Measurements from ENCODE around the gene MAP2K4.

Gene MAP2K4

DNA sequence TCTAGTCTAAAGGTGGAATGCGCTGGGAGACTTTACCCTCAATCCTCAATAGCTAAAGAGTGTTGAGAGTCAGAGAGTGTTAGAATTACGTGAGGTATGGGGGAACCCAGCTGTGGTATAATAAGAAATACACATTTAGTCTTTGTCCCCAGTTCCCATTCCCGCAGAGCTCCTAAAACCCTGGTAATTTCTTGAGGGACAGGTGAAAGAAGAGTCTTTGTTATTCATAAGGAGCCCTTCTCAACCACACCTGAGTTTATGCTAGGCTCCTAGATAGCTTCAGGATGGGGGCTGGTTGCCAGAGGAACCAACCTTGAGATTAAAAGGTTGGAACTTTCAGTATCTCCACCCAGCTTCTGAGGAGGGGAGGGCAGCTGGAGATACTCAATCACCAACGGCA lies 29.2 kb upstream of the MAP2K4 start:
- no peak overlapping the region for H2BK15ac ChIP-seq (ENCODE audit: low read length)
- no peak overlapping the region for H2AFZ ChIP-seq (ENCODE audit: low read length)
- no peaks in the 10 kb centered on the region for H3K79me1 ChIP-seq (ENCODE audit: low read depth, low read length)
- H3K36me3 ChIP-seq (replicated peaks in 1 of 2; ENCODE audit: control insufficient read depth in 2 of 2, insufficient read depth in 2 of 2, low read length in 2 of 2), result peaks cover 6 to 42% of the 10 kb centered on the region in 2 donors
- DNase-seq (ENCODE audit: low spot score), result no peak
- H4K8ac ChIP-seq (ENCODE audit: low read depth, low read length), result no peak overlapping the region
- no peak overlapping the region for H3K4me2 ChIP-seq (ENCODE audit: insufficient read depth, low read length, poor library complexity, severe bottlenecking)
- H3K4me1 ChIP-seq (ENCODE audit: control insufficient read depth in 2 of 2, insufficient read depth in 1 of 2, low read depth in 1 of 2, low read length in 2 of 2), result no peaks in the 10 kb centered on the region
- H2BK5ac ChIP-seq (ENCODE audit: low read length), result no peak overlapping the region
- no peak overlapping the region for H2BK120ac ChIP-seq (ENCODE audit: low read depth, low read length)
- no peak overlapping the region for H3K18ac ChIP-seq (ENCODE audit: low read length)
- no peak overlapping the region for H3K27ac ChIP-seq (replicated peaks; ENCODE audit: low read length)
- no peak overlapping the region for H2AK5ac ChIP-seq (ENCODE audit: low read depth, low read length)
- no peak overlapping the region for H3K14ac ChIP-seq (ENCODE audit: low read length)
- no peak overlapping the region for H2BK12ac ChIP-seq (ENCODE audit: low read length)
- no peak overlapping the region for H3K9ac ChIP-seq (ENCODE audit: low read depth, low read length, poor library complexity)
- no peak overlapping the region for H3K4ac ChIP-seq (ENCODE audit: low read length)
- WGBS, 2 donors (ENCODE audit: extremely low coverage in 2 of 2, insufficient read length in 2 of 2, insufficient replicate concordance in 1 of 2), result no CpG with 5 or more reads among the region's 4 CpGs
- no peak overlapping the region for H3K23ac ChIP-seq (ENCODE audit: low read depth, low read length, poor library complexity)
- H3K27me3 ChIP-seq (ENCODE audit: control insufficient read depth in 3 of 3, insufficient read depth in 3 of 3, low read depth in 1 of 3, low read length in 3 of 3), result no peaks in the 10 kb centered on the region
- no peak overlapping the region for H4K91ac ChIP-seq (ENCODE audit: low read depth, low read length, poor library complexity)
- peaks cover 0 to 3% of the 10 kb centered on the region in 2 donors for H3K9me3 ChIP-seq (replicated peaks in 1 of 2; ENCODE audit: control insufficient read depth in 2 of 2, insufficient read depth in 1 of 2, low read depth in 1 of 2, low read length in 2 of 2)
- no peak overlapping the region for H3K4me3 ChIP-seq (ENCODE audit: low read length in 2 of 2)

DNA sequence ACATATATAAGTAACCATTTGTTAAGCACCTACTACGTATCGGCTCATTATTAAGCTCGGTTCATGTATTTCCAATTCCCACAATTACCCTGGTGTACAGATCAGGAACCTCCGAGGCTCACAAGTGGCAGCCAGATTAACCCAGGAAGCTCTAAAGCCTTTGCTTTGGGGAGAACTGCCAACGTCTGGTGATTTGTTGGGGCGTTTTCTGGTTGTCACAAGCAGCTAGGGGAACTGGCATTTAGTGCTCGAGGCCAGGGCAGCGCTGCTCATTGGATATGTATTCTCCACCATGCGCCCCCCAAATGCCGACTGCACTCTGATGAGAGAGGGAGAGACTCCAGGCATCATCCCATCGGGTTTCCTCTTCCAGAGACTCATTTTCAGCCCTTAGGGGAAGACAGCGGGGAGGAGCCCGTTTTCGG lies 23.9 kb upstream of the MAP2K4 start:
- no peak overlapping the region for H3K4ac ChIP-seq (ENCODE audit: low read length)

DNA sequence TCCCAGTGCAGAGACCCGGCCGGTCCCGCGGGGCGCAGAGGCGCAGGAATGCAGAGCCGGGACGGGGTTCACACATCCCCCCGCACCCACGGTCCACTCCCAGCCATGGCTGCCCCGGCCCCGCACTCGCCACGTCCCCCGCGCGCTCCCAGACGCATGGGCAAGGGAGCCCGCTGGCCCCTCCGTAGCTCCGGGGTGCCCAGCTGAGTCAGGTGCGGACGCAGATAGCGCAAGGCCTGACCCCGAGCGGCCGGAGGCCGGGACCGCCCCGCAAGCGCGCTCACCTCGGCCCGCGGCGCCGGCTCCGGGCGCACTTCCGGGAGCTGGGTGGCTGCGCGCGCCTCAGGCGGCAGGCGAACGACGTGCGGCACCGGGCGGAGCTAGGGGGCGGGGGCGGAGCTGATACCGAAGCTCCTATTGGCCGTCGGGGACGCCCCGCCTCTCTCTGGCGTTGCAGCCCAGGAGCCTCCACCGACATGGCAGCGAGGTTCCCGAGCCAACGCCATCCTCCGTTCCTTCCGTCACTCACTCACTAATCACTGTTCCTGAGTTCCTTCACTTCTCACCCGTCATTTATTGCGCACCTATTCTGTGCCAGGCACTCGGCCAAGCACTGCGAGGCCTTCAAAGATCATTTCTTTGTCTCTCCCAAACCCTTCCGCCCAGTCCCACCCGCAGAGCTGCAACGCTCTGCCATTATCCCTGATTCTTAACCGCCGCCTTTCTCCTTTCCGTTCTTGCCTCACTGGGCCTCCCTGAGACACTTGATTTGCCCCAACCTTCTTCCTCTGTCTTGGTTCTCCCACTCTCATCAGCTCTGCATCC lies 23.3 kb upstream of the MAP2K4 start, which contains the start of gene ZNF18:
Gene ZNF18, minus strand, starts transcription at position 329 of the 825 bp plus-strand sequence. CDS start 4,646 bp downstream, outside the sequence.
- Histone ChIP-seq H3K18ac (ENCODE audit: low read length) (peak within 1 kb of the TSS; percentile 99), H2BK5ac (ENCODE audit: low read length) (peak within 1 kb of the TSS; percentile 77), H2AK5ac (ENCODE audit: low read depth, low read length) (peak within 1 kb of the TSS; percentile 47), H3K4me3 (ENCODE audit: low read length in 2 of 2) (peak within 1 kb of the TSS; percentile 82 to 95), H3K9me3 (replicated peaks in 1 of 2; ENCODE audit: control insufficient read depth in 2 of 2, insufficient read depth in 1 of 2, low read depth in 1 of 2, low read length in 2 of 2) (no peaks in the 10 kb centered on the region), H3K14ac (ENCODE audit: low read length) (peak within 1 kb of the TSS; percentile 90), H3K9ac (ENCODE audit: low read depth, low read length, poor library complexity) (peak within 1 kb of the TSS; percentile 93), H2AFZ (ENCODE audit: low read length) (peak within 1 kb of the TSS; percentile 97), H3K4ac (ENCODE audit: low read length) (peak within 1 kb of the TSS; percentile 67), H2BK120ac (ENCODE audit: low read depth, low read length) (peak within 1 kb of the TSS; percentile 95), H3K23ac (ENCODE audit: low read depth, low read length, poor library complexity) (peak within 1 kb of the TSS; percentile 99), H3K4me1 (ENCODE audit: control insufficient read depth in 2 of 2, insufficient read depth in 1 of 2, low read depth in 1 of 2, low read length in 2 of 2) (peaks cover 0 to 5% of the 10 kb centered on the region in 2 donors), H4K91ac (ENCODE audit: low read depth, low read length, poor library complexity) (no peak within 1 kb of the TSS), H4K8ac (ENCODE audit: low read depth, low read length) (peak within 1 kb of the TSS; percentile 97), H3K4me2 (ENCODE audit: insufficient read depth, low read length, poor library complexity, severe bottlenecking) (peak within 1 kb of the TSS; percentile 93), H2BK15ac (ENCODE audit: low read length) (peak within 1 kb of the TSS; percentile 38), H3K27me3 (ENCODE audit: control insufficient read depth in 3 of 3, insufficient read depth in 3 of 3, low read depth in 1 of 3, low read length in 3 of 3) (no peaks in the 10 kb centered on the region), H3K36me3 (replicated peaks in 1 of 2; ENCODE audit: control insufficient read depth in 2 of 2, insufficient read depth in 2 of 2, low read length in 2 of 2) (peaks cover 2 to 5% of the 10 kb centered on the region in 2 donors), H2BK12ac (ENCODE audit: low read length) (no peak within 1 kb of the TSS), H3K79me1 (ENCODE audit: low read depth, low read length) (no peaks in the 10 kb centered on the region), H3K27ac (replicated peaks; ENCODE audit: low read length) (peak within 1 kb of the TSS; percentile 80)
- no CpG with 5 or more reads among the region's 74 CpGs for WGBS, 2 donors (ENCODE audit: extremely low coverage in 2 of 2, insufficient read length in 2 of 2, insufficient replicate concordance in 1 of 2)
- DNase-seq (ENCODE audit: low spot score), result peak; percentile 93

More for the DNA sequence above, 23.9 kb upstream of the MAP2K4 start:
- H2AK5ac ChIP-seq (ENCODE audit: low read depth, low read length), result no peak overlapping the region
- H2BK5ac ChIP-seq (ENCODE audit: low read length), result peak overlapping the region; percentile 77
- peak overlapping the region; percentile 7 for H3K9ac ChIP-seq (ENCODE audit: low read depth, low read length, poor library complexity)
- peak overlapping the region; percentile 48 for H3K27ac ChIP-seq (replicated peaks; ENCODE audit: low read length)
- no peak overlapping the region for H3K23ac ChIP-seq (ENCODE audit: low read depth, low read length, poor library complexity)
- no peak overlapping the region for H4K91ac ChIP-seq (ENCODE audit: low read depth, low read length, poor library complexity)
- H3K14ac ChIP-seq (ENCODE audit: low read length), result no peak overlapping the region
- H4K8ac ChIP-seq (ENCODE audit: low read depth, low read length), result no peak overlapping the region
- H2AFZ ChIP-seq (ENCODE audit: low read length), result peak overlapping the region; percentile 97
- no peaks in the 10 kb centered on the region for H3K9me3 ChIP-seq (replicated peaks in 1 of 2; ENCODE audit: control insufficient read depth in 2 of 2, insufficient read depth in 1 of 2, low read depth in 1 of 2, low read length in 2 of 2)
- H2BK120ac ChIP-seq (ENCODE audit: low read depth, low read length), result no peak overlapping the region
- WGBS, 2 donors (ENCODE audit: extremely low coverage in 2 of 2, insufficient read length in 2 of 2, insufficient replicate concordance in 1 of 2), result no CpG with 5 or more reads among the region's 14 CpGs
- H3K18ac ChIP-seq (ENCODE audit: low read length), result no peak overlapping the region
- H3K4me1 ChIP-seq (ENCODE audit: control insufficient read depth in 2 of 2, insufficient read depth in 1 of 2, low read depth in 1 of 2, low read length in 2 of 2), result peaks cover 0 to 5% of the 10 kb centered on the region in 2 donors
- H3K4me3 ChIP-seq (ENCODE audit: low read length in 2 of 2), result peak overlapping the region; percentile 82 to 95
- H3K79me1 ChIP-seq (ENCODE audit: low read depth, low read length), result no peaks in the 10 kb centered on the region
- H3K4me2 ChIP-seq (ENCODE audit: insufficient read depth, low read length, poor library complexity, severe bottlenecking), result peak overlapping the region; percentile 93
- no peaks in the 10 kb centered on the region for H3K27me3 ChIP-seq (ENCODE audit: control insufficient read depth in 3 of 3, insufficient read depth in 3 of 3, low read depth in 1 of 3, low read length in 3 of 3)
- no peak for DNase-seq (ENCODE audit: low spot score)
- H2BK15ac ChIP-seq (ENCODE audit: low read length), result no peak overlapping the region
- no peak overlapping the region for H2BK12ac ChIP-seq (ENCODE audit: low read length)
- peaks cover 4 to 12% of the 10 kb centered on the region in 2 donors for H3K36me3 ChIP-seq (replicated peaks in 1 of 2; ENCODE audit: control insufficient read depth in 2 of 2, insufficient read depth in 2 of 2, low read length in 2 of 2)

DNA sequence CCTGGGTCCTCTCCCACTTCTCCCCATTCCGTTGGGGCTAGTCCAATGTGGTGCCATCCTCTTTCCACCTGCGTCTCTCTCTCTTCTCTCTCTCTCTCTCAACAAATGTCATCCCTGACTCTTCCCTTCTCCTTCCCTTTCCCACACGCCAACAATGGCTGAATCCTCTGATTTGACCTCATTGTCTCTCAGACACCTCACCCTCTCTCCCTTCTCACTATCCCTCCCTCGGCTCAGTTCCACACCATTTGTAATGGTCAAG lies 22.8 kb upstream of the MAP2K4 start:
- H3K18ac ChIP-seq (ENCODE audit: low read length), result peak overlapping the region; percentile 99
- H4K8ac ChIP-seq (ENCODE audit: low read depth, low read length), result peak overlapping the region; percentile 97
- H3K4ac ChIP-seq (ENCODE audit: low read length), result peak overlapping the region; percentile 67
- H2BK5ac ChIP-seq (ENCODE audit: low read length), result peak overlapping the region; percentile 16
- no peak overlapping the region for H4K91ac ChIP-seq (ENCODE audit: low read depth, low read length, poor library complexity)
- H2AFZ ChIP-seq (ENCODE audit: low read length), result peak overlapping the region; percentile 97
- no peaks in the 10 kb centered on the region for H3K79me1 ChIP-seq (ENCODE audit: low read depth, low read length)
- H3K27me3 ChIP-seq (ENCODE audit: control insufficient read depth in 3 of 3, insufficient read depth in 3 of 3, low read depth in 1 of 3, low read length in 3 of 3), result no peaks in the 10 kb centered on the region
- H3K9me3 ChIP-seq (replicated peaks in 1 of 2; ENCODE audit: control insufficient read depth in 2 of 2, insufficient read depth in 1 of 2, low read depth in 1 of 2, low read length in 2 of 2), result no peaks in the 10 kb centered on the region
- H3K4me3 ChIP-seq (ENCODE audit: low read length in 2 of 2), result peak overlapping the region; percentile 81 to 82
- H3K4me2 ChIP-seq (ENCODE audit: insufficient read depth, low read length, poor library complexity, severe bottlenecking), result peak overlapping the region; percentile 81
- peak overlapping the region; percentile 95 for H2BK120ac ChIP-seq (ENCODE audit: low read depth, low read length)
- peak overlapping the region; percentile 99 for H3K23ac ChIP-seq (ENCODE audit: low read depth, low read length, poor library complexity)
- H3K4me1 ChIP-seq (ENCODE audit: control insufficient read depth in 2 of 2, insufficient read depth in 1 of 2, low read depth in 1 of 2, low read length in 2 of 2), result peaks cover 0 to 5% of the 10 kb centered on the region in 2 donors
- WGBS, 2 donors (ENCODE audit: extremely low coverage in 2 of 2, insufficient read length in 2 of 2, insufficient replicate concordance in 1 of 2), result no CpG with 5 or more reads among the region's 4 CpGs
- H2BK12ac ChIP-seq (ENCODE audit: low read length), result no peak overlapping the region
- H2BK15ac ChIP-seq (ENCODE audit: low read length), result peak overlapping the region; percentile 38
- H3K36me3 ChIP-seq (replicated peaks in 1 of 2; ENCODE audit: control insufficient read depth in 2 of 2, insufficient read depth in 2 of 2, low read length in 2 of 2), result no peaks in the 10 kb centered on the region
- peak overlapping the region; percentile 93 for H3K9ac ChIP-seq (ENCODE audit: low read depth, low read length, poor library complexity)
- peak overlapping the region; percentile 80 for H3K27ac ChIP-seq (replicated peaks; ENCODE audit: low read length)
- H2AK5ac ChIP-seq (ENCODE audit: low read depth, low read length), result peak overlapping the region; percentile 47
- DNase-seq (ENCODE audit: low spot score), result no peak
- peak overlapping the region; percentile 90 for H3K14ac ChIP-seq (ENCODE audit: low read length)
